H1 (cell line): ENCODE data around the gene NAV2.

Experiments used
- CEBPB ChIP-seq: IDR thresholded peaks from 2 replicates; pipeline ENCODE4 v1.6.1; 2012; ENCODE audit warnings: low read depth, low read length
- EP300 ChIP-seq, 2 experiments: IDR thresholded peaks; 1 replicate in 1 of 2; 2 replicates in 1 of 2; pipeline ENCODE4 v1.6.1; 2011 to 2012; ENCODE audit warnings: low read depth in 2 of 2, low read length in 2 of 2, mild to moderate bottlenecking in 2 of 2, borderline replicate concordance in 1 of 2, inconsistent platforms in 1 of 2, moderate library complexity in 1 of 2
- JUN ChIP-seq: IDR thresholded peaks from 2 replicates; pipeline ENCODE4 v1.6.1; 2011; ENCODE audit warnings: low read depth, mild to moderate bottlenecking, improper control_type of control experiment, low read length
- NANOG ChIP-seq: IDR thresholded peaks from 2 replicates; pipeline ENCODE4 v1.6.1; 2011; ENCODE audit warnings: low read length, low read depth, mild to moderate bottlenecking, inconsistent platforms; ENCODE audit not compliant: insufficient read depth, poor library complexity, severe bottlenecking
- PHF8 ChIP-seq: fragments of 200-600 bp; sonication (generic); conservative IDR thresholded peaks from 2 replicates; pipeline ENCODE4 v1.7.1; 2012; ENCODE audit warnings: low read depth, mild to moderate bottlenecking, inconsistent platforms, low read length, moderate library complexity
- POLR2AphosphoS5 ChIP-seq: IDR thresholded peaks from 2 replicates; pipeline ENCODE4 v1.6.1; 2011; ENCODE audit warnings: low read depth, low read length
- RFX5 ChIP-seq: IDR thresholded peaks from 2 replicates; pipeline ENCODE4 v1.6.1; 2011; ENCODE audit warnings: low read depth, low read length, improper control_type of control experiment, borderline replicate concordance
- SIRT6 ChIP-seq: IDR thresholded peaks from one replicate; pipeline ENCODE4 v1.7.1; 2012; ENCODE audit warnings: low read length, inconsistent platforms
- TF ChIP-seq, protein P1 (sequence below), 3 experiments: IDR thresholded peaks; 1 replicate in 2 of 3; 2 replicates in 1 of 3; pipeline versions ENCODE4 v1.5.1 to v1.6.1; 2011; ENCODE audit warnings: low read length in 3 of 3, mild to moderate bottlenecking in 3 of 3, inconsistent platforms in 2 of 3, low read depth in 1 of 3, moderate library complexity in 1 of 3; ENCODE audit not compliant: insufficient read depth in 1 of 3; ENCODE audit errors: control extremely low read depth in 1 of 3
- TF ChIP-seq, protein P2 (sequence below): IDR thresholded peaks from 2 replicates; pipeline ENCODE4 v1.6.1; 2012; ENCODE audit warnings: inconsistent platforms

DNA sequence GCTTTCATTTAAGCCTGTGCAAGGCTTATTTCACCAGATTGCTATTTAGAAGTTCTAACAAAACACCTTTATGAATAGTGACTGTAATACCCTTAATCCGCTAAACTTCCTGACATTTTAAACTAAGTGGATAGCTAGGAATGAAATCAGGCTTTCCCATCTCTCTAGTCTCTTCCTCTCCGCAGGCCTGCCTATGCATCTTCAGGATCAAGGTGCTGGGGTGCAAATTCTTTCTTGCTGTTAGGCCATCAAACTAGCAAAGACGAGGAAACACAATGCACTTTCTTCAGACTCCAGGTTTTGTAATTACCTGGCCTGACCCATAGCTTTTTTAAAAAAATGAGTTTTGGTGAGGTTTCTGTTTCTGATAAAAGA, 298.2 kb downstream of the NAV2 start:
- TF ChIP-seq, protein P1, sequence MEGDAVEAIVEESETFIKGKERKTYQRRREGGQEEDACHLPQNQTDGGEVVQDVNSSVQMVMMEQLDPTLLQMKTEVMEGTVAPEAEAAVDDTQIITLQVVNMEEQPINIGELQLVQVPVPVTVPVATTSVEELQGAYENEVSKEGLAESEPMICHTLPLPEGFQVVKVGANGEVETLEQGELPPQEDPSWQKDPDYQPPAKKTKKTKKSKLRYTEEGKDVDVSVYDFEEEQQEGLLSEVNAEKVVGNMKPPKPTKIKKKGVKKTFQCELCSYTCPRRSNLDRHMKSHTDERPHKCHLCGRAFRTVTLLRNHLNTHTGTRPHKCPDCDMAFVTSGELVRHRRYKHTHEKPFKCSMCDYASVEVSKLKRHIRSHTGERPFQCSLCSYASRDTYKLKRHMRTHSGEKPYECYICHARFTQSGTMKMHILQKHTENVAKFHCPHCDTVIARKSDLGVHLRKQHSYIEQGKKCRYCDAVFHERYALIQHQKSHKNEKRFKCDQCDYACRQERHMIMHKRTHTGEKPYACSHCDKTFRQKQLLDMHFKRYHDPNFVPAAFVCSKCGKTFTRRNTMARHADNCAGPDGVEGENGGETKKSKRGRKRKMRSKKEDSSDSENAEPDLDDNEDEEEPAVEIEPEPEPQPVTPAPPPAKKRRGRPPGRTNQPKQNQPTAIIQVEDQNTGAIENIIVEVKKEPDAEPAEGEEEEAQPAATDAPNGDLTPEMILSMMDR (IDR thresholded peaks at IDR 0.05; ENCODE audit: control extremely low read depth in 1 of 3, insufficient read depth in 1 of 3, low read depth in 1 of 3, low read length in 3 of 3), result no peak
- TF ChIP-seq RFX5 (no peak), PHF8 (no peak), CEBPB (no peak), JUN (no peak), EP300 (IDR thresholded peaks at IDR 0.05; ENCODE audit: borderline replicate concordance in 1 of 2, low read depth in 2 of 2, low read length in 2 of 2) (no peak), POLR2AphosphoS5 (no peak), SIRT6 (no peak), NANOG (no peak)
- TF ChIP-seq, protein P2, sequence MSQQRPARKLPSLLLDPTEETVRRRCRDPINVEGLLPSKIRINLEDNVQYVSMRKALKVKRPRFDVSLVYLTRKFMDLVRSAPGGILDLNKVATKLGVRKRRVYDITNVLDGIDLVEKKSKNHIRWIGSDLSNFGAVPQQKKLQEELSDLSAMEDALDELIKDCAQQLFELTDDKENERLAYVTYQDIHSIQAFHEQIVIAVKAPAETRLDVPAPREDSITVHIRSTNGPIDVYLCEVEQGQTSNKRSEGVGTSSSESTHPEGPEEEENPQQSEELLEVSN, result no peak
